CD14-positive monocyte (primary cell): ENCODE measurements around the gene SNX13. TPM values are rescaled to one million over a fixed set of nuclear protein-coding genes. Genes with fewer than 3 reads are reported as not detected.

ENCODE experiments used
- DNase-seq, 3 donors: peaks; one replicate each; pipeline ENCODE4 v3.0.0-alpha.2; 2011 to 2022
- H2AFZ ChIP-seq: 2 replicates; pipeline ENCODE4 v1.6.0; 2012; ENCODE audit warnings: mild to moderate bottlenecking, low read depth, low read length, inconsistent platforms; ENCODE audit not compliant: insufficient read depth, poor library complexity, severe bottlenecking
- H3K27ac ChIP-seq, 2 donors: 1 replicate in 1 of 2; 2 replicates in 1 of 2; pipeline ENCODE4 v1.5.1; 2012 to 2013; ENCODE audit warnings: low read length in 2 of 2, control low read depth in 1 of 2, inconsistent platforms in 1 of 2, low read depth in 1 of 2, mild to moderate bottlenecking in 1 of 2
- H3K27me3 ChIP-seq, 2 donors: one replicate each; pipeline versions ENCODE4 v1.6.0 to v1.6.1; 2011 to 2013; ENCODE audit warnings: low read length in 2 of 2; ENCODE audit not compliant: control insufficient read depth in 2 of 2, insufficient read depth in 2 of 2
- H3K36me3 ChIP-seq, 2 donors: replicated peaks in 1 of 2; 1 replicate in 1 of 2; 2 replicates in 1 of 2; pipeline versions ENCODE4 v1.5.1 to v1.6.1; 2012 to 2013; ENCODE audit warnings: low read length in 2 of 2, control low read depth in 1 of 2, inconsistent platforms in 1 of 2, mild to moderate bottlenecking in 1 of 2; ENCODE audit not compliant: insufficient read depth in 2 of 2, control insufficient read depth in 1 of 2
- H3K4me1 ChIP-seq, 2 donors: 1 replicate in 1 of 2; 2 replicates in 1 of 2; pipeline versions ENCODE4 v1.5.1 to v1.6.1; 2012 to 2013; ENCODE audit warnings: low read length in 2 of 2, control low read depth in 1 of 2, inconsistent platforms in 1 of 2, mild to moderate bottlenecking in 1 of 2, moderate library complexity in 1 of 2; ENCODE audit not compliant: insufficient read depth in 2 of 2, control insufficient read depth in 1 of 2
- H3K4me2 ChIP-seq: replicated peaks from 2 replicates; pipeline ENCODE3; 2012; ENCODE audit warnings: low read length, moderate library complexity, mild to moderate bottlenecking; ENCODE audit not compliant: poor library complexity, severe bottlenecking; ENCODE audit errors: extremely low read depth
- H3K4me3 ChIP-seq, 3 experiments: fragments of 200-600 bp in 1 of 3; sonication (generic) in 1 of 3; replicated peaks in 1 of 3; 1 replicate in 2 of 3; 2 replicates in 1 of 3; pipeline ENCODE4 v1.5.1; 2011 to 2013; ENCODE audit warnings: low read length in 3 of 3, mild to moderate bottlenecking in 3 of 3, control low read depth in 2 of 3, low read depth in 2 of 3, inconsistent platforms in 1 of 3, moderate library complexity in 1 of 3
- H3K79me2 ChIP-seq: 2 replicates; pipeline ENCODE4 v1.6.0; 2012; ENCODE audit warnings: mild to moderate bottlenecking, control low read depth, inconsistent platforms, low read length, moderate library complexity; ENCODE audit not compliant: insufficient read depth
- H3K9ac ChIP-seq: 2 replicates; pipeline ENCODE4 v1.6.0; 2017; ENCODE audit warnings: low read length, mild to moderate bottlenecking; ENCODE audit not compliant: insufficient read depth, poor library complexity, severe bottlenecking
- H3K9me3 ChIP-seq, 2 donors: replicated peaks in 1 of 2; 1 replicate in 1 of 2; 2 replicates in 1 of 2; pipeline versions ENCODE4 v1.5.1 to v1.6.1; 2012 to 2013; ENCODE audit warnings: low read length in 2 of 2, control low read depth in 1 of 2; ENCODE audit not compliant: control insufficient read depth in 1 of 2, insufficient read depth in 1 of 2
- H4K20me1 ChIP-seq: 2 replicates; pipeline ENCODE4 v1.6.0; 2012; ENCODE audit warnings: mild to moderate bottlenecking, low read length, control low read depth, moderate library complexity; ENCODE audit not compliant: insufficient read depth
- H3K27ac Mint-ChIP-seq, 7 donors: one replicate each; pipeline ENCODE4 v1.8.0; 2020; ENCODE audit warnings: mild to moderate bottlenecking in 7 of 7, mixed read lengths in 7 of 7, moderate library complexity in 6 of 7, inconsistent platforms in 2 of 7
- H3K27me3 Mint-ChIP-seq, 3 donors: one replicate each; pipeline ENCODE4 v1.8.0; 2021 to 2022; ENCODE audit warnings: low read depth in 3 of 3, mild to moderate bottlenecking in 3 of 3, mixed read lengths in 3 of 3, moderate library complexity in 3 of 3, inconsistent platforms in 1 of 3
- H3K36me3 Mint-ChIP-seq, 2 donors: one replicate each; pipeline ENCODE4 v1.8.0; 2020; ENCODE audit warnings: mixed read lengths in 2 of 2, inconsistent platforms in 1 of 2, mild to moderate bottlenecking in 1 of 2
- H3K4me1 Mint-ChIP-seq: one replicate; pipeline ENCODE4 v1.8.0; 2020; ENCODE audit warnings: mild to moderate bottlenecking, mixed read lengths
- H3K4me3 Mint-ChIP-seq, 2 donors: one replicate each; pipeline ENCODE4 v1.8.0; 2020; ENCODE audit warnings: mild to moderate bottlenecking in 2 of 2, mixed read lengths in 2 of 2, moderate library complexity in 1 of 2
- H3K9me3 Mint-ChIP-seq, 7 donors: one replicate each; pipeline ENCODE4 v1.8.0; 2020 to 2022; ENCODE audit warnings: mixed read lengths in 7 of 7, mild to moderate bottlenecking in 6 of 7, moderate library complexity in 6 of 7, inconsistent platforms in 2 of 7
- WGBS: methylation state at CpG from one replicate; pipeline ENCODE4 v1.1.5; 2013; ENCODE audit warnings: missing lambda C conversion rate; ENCODE audit not compliant: insufficient coverage; 5-methylcytosine and 5-hydroxymethylcytosine counted together
- intact Hi-C, 2 donors: fragments of 100-400 bp; cut with micrococcal nuclease; formaldehyde crosslinking; loops; one replicate each; pipeline versions ENCODE4 v1.15.0 to v1.15.1; 2023
- polyA plus RNA-seq, 3 donors: library from polyadenylated mRNA; depleted of rRNA in 1 of 3; unstranded in 2 of 3; stranded (reverse) in 1 of 3; fragments of 300-500 nt in 2 of 3; fragments of >200 nt in 1 of 3; fragmentation: Illumina TruSeq in 2 of 3; gene quantifications; 1 replicate in 2 of 3; 2 replicates in 1 of 3; pipeline ENCODE4 v1.2.3, GENCODE V29; 2012 to 2021
- TF ChIP-seq, protein P1 (sequence below): fragments of 200-600 bp; IDR thresholded peaks from one replicate; pipeline ENCODE4 v1.8.0; 2022; ENCODE audit warnings: antibody characterized with exemption, mild to moderate bottlenecking

SNX13 gene
- polyA plus RNA-seq, 3 donors = 12.1 to 31.3 (median 17.4) TPM

- TF ChIP-seq, protein P1, sequence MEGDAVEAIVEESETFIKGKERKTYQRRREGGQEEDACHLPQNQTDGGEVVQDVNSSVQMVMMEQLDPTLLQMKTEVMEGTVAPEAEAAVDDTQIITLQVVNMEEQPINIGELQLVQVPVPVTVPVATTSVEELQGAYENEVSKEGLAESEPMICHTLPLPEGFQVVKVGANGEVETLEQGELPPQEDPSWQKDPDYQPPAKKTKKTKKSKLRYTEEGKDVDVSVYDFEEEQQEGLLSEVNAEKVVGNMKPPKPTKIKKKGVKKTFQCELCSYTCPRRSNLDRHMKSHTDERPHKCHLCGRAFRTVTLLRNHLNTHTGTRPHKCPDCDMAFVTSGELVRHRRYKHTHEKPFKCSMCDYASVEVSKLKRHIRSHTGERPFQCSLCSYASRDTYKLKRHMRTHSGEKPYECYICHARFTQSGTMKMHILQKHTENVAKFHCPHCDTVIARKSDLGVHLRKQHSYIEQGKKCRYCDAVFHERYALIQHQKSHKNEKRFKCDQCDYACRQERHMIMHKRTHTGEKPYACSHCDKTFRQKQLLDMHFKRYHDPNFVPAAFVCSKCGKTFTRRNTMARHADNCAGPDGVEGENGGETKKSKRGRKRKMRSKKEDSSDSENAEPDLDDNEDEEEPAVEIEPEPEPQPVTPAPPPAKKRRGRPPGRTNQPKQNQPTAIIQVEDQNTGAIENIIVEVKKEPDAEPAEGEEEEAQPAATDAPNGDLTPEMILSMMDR = no peak
- 97% methylated on average over 3 of the region's 3 CpGs for WGBS
- Mint-ChIP-seq H3K27ac (no peak overlapping the region), H3K27me3 (no peaks in the 10 kb centered on the region), H3K4me3 (no peak overlapping the region), H3K36me3 (no peaks in the 10 kb centered on the region), H3K4me1 (no peaks in the 10 kb centered on the region), H3K9me3 (peaks cover 0 to 20% (median 4%) of the 10 kb centered on the region in 7 donors)
- Histone ChIP-seq H2AFZ (no peak overlapping the region), H3K27ac (no peak overlapping the region), H3K27me3 (no peaks in the 10 kb centered on the region), H3K9ac (no peak overlapping the region), H3K9me3 (peaks cover 0 to 13% of the 10 kb centered on the region in 2 donors), H4K20me1 (no peaks in the 10 kb centered on the region), H3K4me1 (no peaks in the 10 kb centered on the region), H3K79me2 (no peaks in the 10 kb centered on the region), H3K36me3 (no peaks in the 10 kb centered on the region), H3K4me3 (no peak overlapping the region), H3K4me2 (no peak overlapping the region)
- no peak for DNase-seq
- intact Hi-C loops = no loop called here
These were observed 182.3 kb downstream of the SNX13 start for GRCh38 chr7:17758008-17758407.

DNA sequence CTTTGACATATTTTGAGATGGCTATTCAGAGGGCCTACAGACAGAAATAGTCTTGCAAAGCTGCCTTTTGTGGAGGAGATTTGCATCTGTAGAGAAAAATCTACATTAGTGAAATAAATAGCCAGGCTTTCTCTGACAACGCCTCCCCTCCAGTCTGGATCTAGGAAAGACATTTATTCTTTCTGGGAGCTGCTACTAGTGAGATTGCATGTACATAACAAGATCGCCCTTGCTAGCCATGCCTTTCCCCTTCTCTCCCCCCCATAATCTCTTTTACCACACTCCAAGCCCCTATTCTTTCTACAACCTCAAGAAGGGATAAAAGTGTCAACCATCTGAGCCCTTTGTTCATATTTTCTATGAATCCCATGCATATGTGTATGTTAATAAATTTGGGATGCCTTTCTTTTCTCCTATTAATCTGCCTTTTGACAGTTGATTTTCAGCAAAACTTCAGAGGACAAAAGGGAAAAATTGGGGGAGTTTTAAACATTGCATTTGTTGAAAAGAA lies 194.2 kb downstream of the SNX13 start:
- no peaks in the 10 kb centered on the region for H3K36me3 ChIP-seq
- TF ChIP-seq, protein P1 = no peak
- H4K20me1 ChIP-seq = no peaks in the 10 kb centered on the region
- peaks cover 0 to 6% of the 10 kb centered on the region in 2 donors for H3K9me3 ChIP-seq
- H3K27me3 Mint-ChIP-seq = peaks cover 0 to 2% (median 0%) of the 10 kb centered on the region in 3 donors
- H3K4me2 ChIP-seq = no peak overlapping the region
- H3K9ac ChIP-seq = no peak overlapping the region
- H3K27ac Mint-ChIP-seq = no peak overlapping the region
- no peaks in the 10 kb centered on the region for H3K4me1 Mint-ChIP-seq
- no peaks in the 10 kb centered on the region for H3K36me3 Mint-ChIP-seq
- DNase-seq = no peak
- no CpG with 5 or more reads among the region's 2 CpGs for WGBS
- H3K79me2 ChIP-seq = no peaks in the 10 kb centered on the region
- H3K27me3 ChIP-seq = no peaks in the 10 kb centered on the region
- peaks cover 0 to 12% (median 5%) of the 10 kb centered on the region in 7 donors for H3K9me3 Mint-ChIP-seq
- H3K27ac ChIP-seq = no peak overlapping the region
- no peak overlapping the region for H3K4me3 ChIP-seq
- intact Hi-C loops = no loop called here
- H2AFZ ChIP-seq = no peak overlapping the region
- H3K4me3 Mint-ChIP-seq = no peak overlapping the region
- no peaks in the 10 kb centered on the region for H3K4me1 ChIP-seq
